Astrocyte (in vitro differentiated cells and primary cell): ENCODE results near the gene ARPC4.
"Not testable (repeated sequence)": the region's sequence is repeated elsewhere in the genome, so short reads cannot be mapped to it uniquely, and the experiment has no call there.

Experiments used
- EZH2 ChIP-seq: IDR thresholded peaks from 2 replicates; pipeline ENCODE4 v1.6.1; 2012; ENCODE audit warnings: mild to moderate bottlenecking, low read length, inconsistent platforms; ENCODE audit not compliant: insufficient read depth
- TF ChIP-seq, protein P1 (sequence below): IDR thresholded peaks from 2 replicates; pipeline ENCODE4 v1.5.1; 2011; ENCODE audit warnings: low read depth, mild to moderate bottlenecking, inconsistent platforms, low read length, moderate library complexity; ENCODE audit not compliant: insufficient read depth

- TF ChIP-seq, protein P1, sequence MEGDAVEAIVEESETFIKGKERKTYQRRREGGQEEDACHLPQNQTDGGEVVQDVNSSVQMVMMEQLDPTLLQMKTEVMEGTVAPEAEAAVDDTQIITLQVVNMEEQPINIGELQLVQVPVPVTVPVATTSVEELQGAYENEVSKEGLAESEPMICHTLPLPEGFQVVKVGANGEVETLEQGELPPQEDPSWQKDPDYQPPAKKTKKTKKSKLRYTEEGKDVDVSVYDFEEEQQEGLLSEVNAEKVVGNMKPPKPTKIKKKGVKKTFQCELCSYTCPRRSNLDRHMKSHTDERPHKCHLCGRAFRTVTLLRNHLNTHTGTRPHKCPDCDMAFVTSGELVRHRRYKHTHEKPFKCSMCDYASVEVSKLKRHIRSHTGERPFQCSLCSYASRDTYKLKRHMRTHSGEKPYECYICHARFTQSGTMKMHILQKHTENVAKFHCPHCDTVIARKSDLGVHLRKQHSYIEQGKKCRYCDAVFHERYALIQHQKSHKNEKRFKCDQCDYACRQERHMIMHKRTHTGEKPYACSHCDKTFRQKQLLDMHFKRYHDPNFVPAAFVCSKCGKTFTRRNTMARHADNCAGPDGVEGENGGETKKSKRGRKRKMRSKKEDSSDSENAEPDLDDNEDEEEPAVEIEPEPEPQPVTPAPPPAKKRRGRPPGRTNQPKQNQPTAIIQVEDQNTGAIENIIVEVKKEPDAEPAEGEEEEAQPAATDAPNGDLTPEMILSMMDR = not testable (repeated sequence)
- not testable (repeated sequence) for TF ChIP-seq EZH2
Measured at GRCh38 chr3:9771007-9771406, 21.9 kb upstream of the ARPC4 start.
